ENCODE measurements around the gene GON7.

The GON7 gene

GRCh38 chr14:93212432-93212831 is 5.6 kb upstream of the GON7 start:
- H3K4me3 ChIP-seq (ENCODE audit: low read depth, low read length) = no peak overlapping the region
- TF ChIP-seq MYC (IDR thresholded peaks at IDR 0.05; ENCODE audit: low read depth, low read length) (no peak), CTCF (IDR thresholded peaks at IDR 0.05; ENCODE audit: low read depth, low read length) (no peak), POLR2A (IDR thresholded peaks at IDR 0.05; ENCODE audit: extremely low read depth, insufficient read length) (no peak)
- TF ChIP-seq, protein P1, sequence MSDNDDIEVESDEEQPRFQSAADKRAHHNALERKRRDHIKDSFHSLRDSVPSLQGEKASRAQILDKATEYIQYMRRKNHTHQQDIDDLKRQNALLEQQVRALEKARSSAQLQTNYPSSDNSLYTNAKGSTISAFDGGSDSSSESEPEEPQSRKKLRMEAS (IDR thresholded peaks at IDR 0.05; ENCODE audit: low read depth, low read length) = no peak
- no peak for DNase-seq (ENCODE audit: low read depth)

GRCh38 chr14:93207468-93208308 is 823 bp upstream of the GON7 start:
- TF ChIP-seq, protein P1 (IDR thresholded peaks at IDR 0.05; ENCODE audit: low read depth, low read length) = 0 out of 2 replicates have a peak, but pooled peaks have one; percentile 5
- TF ChIP-seq CTCF (IDR thresholded peaks at IDR 0.05; ENCODE audit: low read depth, low read length) (peak; percentile 6), POLR2A (IDR thresholded peaks at IDR 0.05; ENCODE audit: extremely low read depth, insufficient read length) (no peak), MYC (IDR thresholded peaks at IDR 0.05; ENCODE audit: low read depth, low read length) (0 out of 2 replicates have a peak, but pooled peaks have one; percentile 7)
- peak overlapping the region; percentile 67 for H3K4me3 ChIP-seq (ENCODE audit: low read depth, low read length)
- peak; percentile 74 for DNase-seq (ENCODE audit: low read depth)

DNA sequence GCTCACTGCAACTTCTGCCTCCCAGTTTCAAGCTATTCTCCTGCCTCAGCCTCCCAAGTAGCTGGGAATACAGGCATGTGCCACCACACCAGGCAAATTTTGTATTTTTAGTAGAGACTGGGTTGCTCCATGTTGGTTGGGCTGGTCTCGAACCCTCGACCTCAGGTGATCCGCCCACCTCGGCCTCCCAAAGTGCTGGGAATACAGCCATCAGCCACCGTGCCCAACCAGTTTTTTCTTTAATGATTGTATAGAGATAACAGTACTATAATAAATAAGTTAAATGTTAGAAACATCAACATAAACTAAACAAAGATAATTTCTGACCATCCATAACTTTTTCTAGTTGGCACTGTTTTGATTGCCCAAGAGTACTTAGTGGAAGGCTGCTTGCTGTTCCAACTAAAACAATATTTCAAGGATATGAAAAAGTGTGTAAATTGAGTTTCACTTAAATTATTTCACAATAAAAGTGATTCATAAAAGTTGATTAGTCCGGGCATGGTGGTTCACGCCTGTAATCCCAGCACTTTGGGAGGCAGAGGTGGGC is 5.6 kb downstream of the GON7 start:
- no peak for DNase-seq (ENCODE audit: low read depth)
- no peak overlapping the region for H3K4me3 ChIP-seq (ENCODE audit: low read depth, low read length)
- TF ChIP-seq POLR2A (IDR thresholded peaks at IDR 0.05; ENCODE audit: extremely low read depth, insufficient read length) (no peak), CTCF (IDR thresholded peaks at IDR 0.05; ENCODE audit: low read depth, low read length) (no peak), MYC (IDR thresholded peaks at IDR 0.05; ENCODE audit: low read depth, low read length) (no peak)
- TF ChIP-seq, protein P1 (IDR thresholded peaks at IDR 0.05; ENCODE audit: low read depth, low read length) = no peak

GRCh38 chr14:93200553-93200952 is 6.3 kb downstream of the GON7 start:
- no peak overlapping the region for H3K4me3 ChIP-seq (ENCODE audit: low read depth, low read length)
- TF ChIP-seq, protein P1 (IDR thresholded peaks at IDR 0.05; ENCODE audit: low read depth, low read length) = no peak
- TF ChIP-seq POLR2A (IDR thresholded peaks at IDR 0.05; ENCODE audit: extremely low read depth, insufficient read length) = no peak
- TF ChIP-seq MYC (IDR thresholded peaks at IDR 0.05; ENCODE audit: low read depth, low read length) = no peak
- TF ChIP-seq CTCF (IDR thresholded peaks at IDR 0.05; ENCODE audit: low read depth, low read length) = no peak
- no peak for DNase-seq (ENCODE audit: low read depth)

GRCh38 chr14:93199031-93199430 is 7.8 kb downstream of the GON7 start:
- DNase-seq (ENCODE audit: low read depth) = no peak
- H3K4me3 ChIP-seq (ENCODE audit: low read depth, low read length) = no peak overlapping the region
- TF ChIP-seq, protein P1 (IDR thresholded peaks at IDR 0.05; ENCODE audit: low read depth, low read length) = no peak
- TF ChIP-seq POLR2A (IDR thresholded peaks at IDR 0.05; ENCODE audit: extremely low read depth, insufficient read length) = no peak
- TF ChIP-seq MYC (IDR thresholded peaks at IDR 0.05; ENCODE audit: low read depth, low read length) = no peak
- TF ChIP-seq CTCF (IDR thresholded peaks at IDR 0.05; ENCODE audit: low read depth, low read length) = no peak
